Keratinocyte (primary cell): ENCODE data around the gene NECTIN2. TPM values are rescaled to one million over a fixed set of nuclear protein-coding genes. Genes with fewer than 3 reads are reported as not detected.
"Not testable (repeated sequence)": the region's sequence is repeated elsewhere in the genome, so short reads cannot be mapped to it uniquely, and the experiment has no call there.

Source experiments
- DNase-seq: peaks from one replicate; pipeline ENCODE4 v3.0.0-alpha.2; 2011; ENCODE audit warnings: low read depth, missing footprints, low spot score
- FAIRE-seq: peaks from 2 replicates; lab custom pipeline; 2011; peaks lifted over from hg19 to GRCh38; lab: Jason Lieb, UNC
- H2AFZ ChIP-seq: 2 replicates; pipeline ENCODE4 v1.6.0; 2012; ENCODE audit warnings: low read length, control low read depth, inconsistent platforms; ENCODE audit not compliant: control insufficient read depth
- H3K27ac ChIP-seq: 2 replicates; pipeline ENCODE4 v1.5.1; 2011; ENCODE audit warnings: low read length; ENCODE audit not compliant: control insufficient read depth, insufficient read depth
- H3K27me3 ChIP-seq: 3 replicates; pipeline ENCODE4 v1.6.0; 2011; ENCODE audit warnings: low read length; ENCODE audit not compliant: control insufficient read depth, insufficient read depth; ENCODE audit errors: extremely low read depth
- H3K36me3 ChIP-seq, 2 experiments: 2 replicates in 1 of 2; 3 replicates in 1 of 2; pipeline ENCODE4 v1.5.1; 2011; ENCODE audit warnings: low read length in 2 of 2, mild to moderate bottlenecking in 1 of 2; ENCODE audit not compliant: control insufficient read depth in 2 of 2, insufficient read depth in 2 of 2; ENCODE audit errors: extremely low read depth in 1 of 2
- H3K4me1 ChIP-seq: 3 replicates; pipeline ENCODE4 v1.5.1; 2011; ENCODE audit warnings: low read length; ENCODE audit not compliant: control insufficient read depth, insufficient read depth; ENCODE audit errors: extremely low read depth
- H3K4me2 ChIP-seq: 3 replicates; pipeline ENCODE4 v1.6.0; 2011; ENCODE audit warnings: low read depth, low read length; ENCODE audit not compliant: control insufficient read depth, insufficient read depth; ENCODE audit errors: extremely low read depth
- H3K4me3 ChIP-seq, 3 experiments: fragments of 200-600 bp in 1 of 3; sonication (generic) in 1 of 3; 2 replicates in 2 of 3; 3 replicates in 1 of 3; pipeline ENCODE4 v1.5.1; 2011 to 2016; ENCODE audit warnings: low read length in 3 of 3, mild to moderate bottlenecking in 3 of 3, control low read depth in 2 of 3, inconsistent platforms in 1 of 3, low read depth in 1 of 3, mixed read lengths in 1 of 3, mixed run types in 1 of 3, moderate library complexity in 1 of 3; ENCODE audit not compliant: control insufficient read depth in 2 of 3, insufficient read depth in 2 of 3; ENCODE audit errors: extremely low read depth in 1 of 3
- H3K79me2 ChIP-seq: 2 replicates; pipeline ENCODE4 v1.6.0; 2012; ENCODE audit warnings: low read length; ENCODE audit not compliant: control insufficient read depth, insufficient read depth
- H3K9ac ChIP-seq: 3 replicates; pipeline ENCODE4 v1.6.0; 2011; ENCODE audit warnings: low read length; ENCODE audit not compliant: control insufficient read depth, insufficient read depth; ENCODE audit errors: extremely low read depth
- H3K9me1 ChIP-seq: 3 replicates; pipeline ENCODE4 v1.6.0; 2011; ENCODE audit warnings: low read length; ENCODE audit not compliant: control insufficient read depth, insufficient read depth; ENCODE audit errors: extremely low read depth
- H3K9me3 ChIP-seq: 2 replicates; pipeline ENCODE4 v1.5.1; 2012; ENCODE audit warnings: low read depth, low read length; ENCODE audit not compliant: control insufficient read depth
- H4K20me1 ChIP-seq: 3 replicates; pipeline ENCODE4 v1.6.0; 2011; ENCODE audit warnings: low read length; ENCODE audit not compliant: control insufficient read depth, insufficient read depth; ENCODE audit errors: extremely low read depth
- EZH2 ChIP-seq: IDR thresholded peaks from one replicate; pipeline ENCODE4 v1.6.1; 2012; ENCODE audit warnings: inconsistent platforms, mild to moderate bottlenecking, low read length, moderate library complexity
- dilution Hi-C: fragments of 300-500 bp; cut with MboI; formaldehyde crosslinking; loops from one replicate; pipeline ENCODE4 v1.7.0; 2020; ENCODE audit warnings: low sequenced_read_pairs; ENCODE audit not compliant: extremely low pct_ligation_motif_present
- polyA plus RNA-seq, 5 experiments: library from polyadenylated mRNA; depleted of rRNA in 3 of 5; stranded (reverse) in 3 of 5; stranded (forward) in 1 of 5; unstranded in 1 of 5; fragments of >200 nt; gene quantifications; 1 replicate in 1 of 5; 2 replicates in 3 of 5; 3 replicates in 1 of 5; pipeline versions ENCODE4 v1.2.1 to v1.2.3, GENCODE V29; 2011 to 2012; ENCODE audit warnings: missing spikeins in 2 of 5, low read depth in 1 of 5, low replicate concordance in 1 of 5
- TF ChIP-seq, protein P1 (sequence below), 3 experiments: IDR thresholded peaks in 1 of 3; conservative IDR thresholded peaks in 1 of 3; optimal IDR thresholded peaks in 1 of 3; 2 replicates in 2 of 3; 3 replicates in 1 of 3; pipeline versions ENCODE3 to v1.5.1; 2011; ENCODE audit warnings: low read length in 3 of 3, mild to moderate bottlenecking in 3 of 3, moderate library complexity in 2 of 3, control low read depth in 1 of 3, inconsistent platforms in 1 of 3; ENCODE audit not compliant: insufficient read depth in 2 of 3; ENCODE audit errors: extremely low read depth in 1 of 3

The NECTIN2 gene
- polyA plus RNA-seq, 1 donor (not counting 4 experiments of a cell fraction or from before 2014, with no cell fraction given), result 26.8 TPM

DNA sequence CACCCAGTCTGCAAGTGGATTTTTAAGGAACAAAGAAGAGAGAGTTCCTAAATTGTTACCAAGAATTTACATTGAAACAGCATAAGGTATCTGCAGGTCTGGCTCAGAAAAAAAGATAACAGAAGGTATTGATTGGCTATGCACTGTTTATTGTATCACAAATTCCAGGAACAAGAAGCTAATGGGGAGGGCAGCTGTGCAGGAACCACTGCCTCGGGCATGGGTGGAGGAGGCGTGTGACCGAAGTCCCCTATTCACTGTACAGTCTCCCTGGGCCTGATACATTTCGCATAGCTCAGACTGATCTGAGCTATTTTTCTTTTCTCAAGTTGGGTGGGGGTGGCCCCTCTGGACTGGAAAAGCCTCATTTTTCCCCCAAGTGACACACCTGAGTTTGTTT lies 11.7 kb downstream of the NECTIN2 start:
- Histone ChIP-seq H3K9ac (no peak overlapping the region), H3K4me2 (no peak overlapping the region), H3K4me3 (no peak overlapping the region), H3K79me2 (peaks cover 17% of the 10 kb centered on the region), H3K9me1 (no peaks in the 10 kb centered on the region), H3K27me3 (no peaks in the 10 kb centered on the region), H2AFZ (no peak overlapping the region), H3K27ac (no peak overlapping the region), H3K36me3 (peaks cover 0 to 3% of the 10 kb centered on the region in 2 experiments), H3K9me3 (no peaks in the 10 kb centered on the region), H4K20me1 (no peaks in the 10 kb centered on the region), H3K4me1 (no peaks in the 10 kb centered on the region)
- dilution Hi-C loops, result no loop called here
- no peak for TF ChIP-seq EZH2
- TF ChIP-seq, protein P1, sequence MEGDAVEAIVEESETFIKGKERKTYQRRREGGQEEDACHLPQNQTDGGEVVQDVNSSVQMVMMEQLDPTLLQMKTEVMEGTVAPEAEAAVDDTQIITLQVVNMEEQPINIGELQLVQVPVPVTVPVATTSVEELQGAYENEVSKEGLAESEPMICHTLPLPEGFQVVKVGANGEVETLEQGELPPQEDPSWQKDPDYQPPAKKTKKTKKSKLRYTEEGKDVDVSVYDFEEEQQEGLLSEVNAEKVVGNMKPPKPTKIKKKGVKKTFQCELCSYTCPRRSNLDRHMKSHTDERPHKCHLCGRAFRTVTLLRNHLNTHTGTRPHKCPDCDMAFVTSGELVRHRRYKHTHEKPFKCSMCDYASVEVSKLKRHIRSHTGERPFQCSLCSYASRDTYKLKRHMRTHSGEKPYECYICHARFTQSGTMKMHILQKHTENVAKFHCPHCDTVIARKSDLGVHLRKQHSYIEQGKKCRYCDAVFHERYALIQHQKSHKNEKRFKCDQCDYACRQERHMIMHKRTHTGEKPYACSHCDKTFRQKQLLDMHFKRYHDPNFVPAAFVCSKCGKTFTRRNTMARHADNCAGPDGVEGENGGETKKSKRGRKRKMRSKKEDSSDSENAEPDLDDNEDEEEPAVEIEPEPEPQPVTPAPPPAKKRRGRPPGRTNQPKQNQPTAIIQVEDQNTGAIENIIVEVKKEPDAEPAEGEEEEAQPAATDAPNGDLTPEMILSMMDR (optimal IDR thresholded peaks at IDR 0.05 in 1 of 3, IDR thresholded peaks at IDR 0.05 in 1 of 3, conservative IDR thresholded peaks at IDR 0.05 in 1 of 3; ENCODE audit: extremely low read depth in 1 of 3, insufficient read depth in 2 of 3, low read length in 3 of 3), result no peak
- FAIRE-seq (no peak), DNase-seq (no peak)

DNA sequence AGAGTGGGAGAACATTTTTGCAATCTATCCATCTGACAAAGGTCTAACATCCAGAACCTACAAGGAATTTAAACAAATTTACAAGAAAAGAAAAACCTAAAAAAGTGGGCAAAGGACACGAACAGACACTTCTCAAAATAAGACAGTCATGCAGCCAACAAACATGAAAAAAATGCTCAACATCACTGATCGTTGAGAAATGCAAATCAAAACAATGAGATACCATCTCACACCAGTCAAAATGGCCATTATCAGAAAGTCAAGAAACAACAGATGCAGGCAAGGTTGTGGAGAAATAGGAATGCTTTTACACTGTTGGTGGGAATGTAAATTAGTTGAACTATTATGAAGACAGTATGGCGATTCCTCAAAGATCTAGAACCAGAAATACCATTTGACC lies 15.5 kb downstream of the NECTIN2 start:
- H3K27ac ChIP-seq, H3K9me3 ChIP-seq, H4K20me1 ChIP-seq, H2AFZ ChIP-seq, H3K9me1 ChIP-seq, H3K27me3 ChIP-seq, H3K79me2 ChIP-seq, FAIRE-seq, dilution Hi-C loops, H3K9ac ChIP-seq, DNase-seq, H3K36me3 ChIP-seq, H3K4me2 ChIP-seq, H3K4me1 ChIP-seq, H3K4me3 ChIP-seq: not testable (repeated sequence)

GRCh38 chr19:44863990-44864389 lies 17.9 kb downstream of the NECTIN2 start:
- DNase-seq (no peak), FAIRE-seq (no peak)
- Histone ChIP-seq H3K9ac (no peak overlapping the region), H3K9me1 (no peaks in the 10 kb centered on the region), H3K4me3 (no peak overlapping the region), H3K27me3 (no peaks in the 10 kb centered on the region), H3K79me2 (peaks cover 4% of the 10 kb centered on the region), H2AFZ (no peak overlapping the region), H4K20me1 (no peaks in the 10 kb centered on the region), H3K36me3 (peaks cover 5 to 9% of the 10 kb centered on the region in 2 experiments), H3K9me3 (no peaks in the 10 kb centered on the region), H3K4me1 (no peaks in the 10 kb centered on the region), H3K27ac (no peak overlapping the region), H3K4me2 (no peak overlapping the region)
- dilution Hi-C loops, result no loop called here
- no peak for TF ChIP-seq EZH2
- TF ChIP-seq, protein P1 (optimal IDR thresholded peaks at IDR 0.05 in 1 of 3, IDR thresholded peaks at IDR 0.05 in 1 of 3, conservative IDR thresholded peaks at IDR 0.05 in 1 of 3; ENCODE audit: extremely low read depth in 1 of 3, insufficient read depth in 2 of 3, low read length in 3 of 3), result no peak
